Measurements from ENCODE around the gene PHF20. TPM values are rescaled to one million over a fixed set of nuclear protein-coding genes. Genes with fewer than 3 reads are reported as not detected.

Gene PHF20
- total and polyA plus RNA-seq, 2 of the 13 experiments (the other 11 are each of a cell fraction or from before 2014, with no cell fraction given): 22.8 to 34.1 TPM

- TF ChIP-seq SIN3B (IDR thresholded peaks at IDR 0.05; ENCODE audit: low read length) (no peak), SUZ12 (IDR thresholded peaks at IDR 0.05; ENCODE audit: low read depth, low read length) (no peak), ZNF768 (CRISPR knock-in tag; IDR thresholded peaks at IDR 0.05) (peak; percentile 59), CHD4 (IDR thresholded peaks at IDR 0.05; ENCODE audit: borderline replicate concordance, low read length) (no peak), ZNF891 (CRISPR knock-in tag; IDR thresholded peaks at IDR 0.05) (no peak), ZNF253 (CRISPR knock-in tag; IDR thresholded peaks at IDR 0.05; ENCODE audit: borderline replicate concordance) (no peak), CC2D1A (CRISPR knock-in tag; IDR thresholded peaks at IDR 0.05) (no peak), ZNF672 (CRISPR knock-in tag; IDR thresholded peaks at IDR 0.05) (no peak), SYNCRIP (IDR thresholded peaks at IDR 0.05; ENCODE audit: insufficient read depth, low read depth, low read length) (no peak), CBFB (CRISPR knock-in tag; IDR thresholded peaks at IDR 0.05) (no peak), HNRNPH1 (optimal IDR thresholded peaks at IDR 0.05; ENCODE audit: low read depth, low read length) (no peak), LRRFIP1 (CRISPR knock-in tag; conservative IDR thresholded peaks at IDR 0.05) (no peak), MAX (IDR thresholded peaks at IDR 0.05) (0 out of 2 replicates have a peak, but pooled peaks have one; percentile 31), KLF9 (CRISPR knock-in tag; IDR thresholded peaks at IDR 0.05; ENCODE audit: low read depth) (no peak), AKAP8 (CRISPR knock-in tag; IDR thresholded peaks at IDR 0.05) (no peak), RARA (CRISPR knock-in tag; IDR thresholded peaks at IDR 0.05) (no peak), TAF15 (IDR thresholded peaks at IDR 0.05; ENCODE audit: low read depth, low read length, poor library complexity, severe bottlenecking) (no peak), SPEN (CRISPR knock-in tag; IDR thresholded peaks at IDR 0.05; ENCODE audit: low read depth) (no peak), ZNF569 (CRISPR knock-in tag; IDR thresholded peaks at IDR 0.05; ENCODE audit: borderline replicate concordance) (no peak), DMTF1 (CRISPR knock-in tag; IDR thresholded peaks at IDR 0.05) (no peak), DPF2 (CRISPR knock-in tag; IDR thresholded peaks at IDR 0.05; ENCODE audit: borderline replicate concordance, low read depth) (no peak), MTA3 (CRISPR knock-in tag; IDR thresholded peaks at IDR 0.05) (no peak), ZNF484 (CRISPR knock-in tag; IDR thresholded peaks at IDR 0.05; ENCODE audit: borderline replicate concordance, low read depth) (no peak), TFE3 (CRISPR knock-in tag; IDR thresholded peaks at IDR 0.05) (no peak), HMG20A (CRISPR knock-in tag; IDR thresholded peaks at IDR 0.05; ENCODE audit: borderline replicate concordance) (no peak), HNF4A (CRISPR knock-in tag; IDR thresholded peaks at IDR 0.05) (no peak), SOX5 (CRISPR knock-in tag; IDR thresholded peaks at IDR 0.05; ENCODE audit: borderline replicate concordance) (no peak), BHLHE40 (IDR thresholded peaks at IDR 0.05; ENCODE audit: low read length) (peak; percentile 42; the same call in 1 of the 2 replicates)
Observed at GRCh38 chr20:35947489-35947888, 175.7 kb downstream of the PHF20 start (continued).
